Stimulated activated CD8-positive, alpha-beta memory T cell treated with anti-CD3 and anti-CD28 coated beads, Interleukin-2, amount 100 ng/mL, for 1 hour (primary cell): ENCODE data around the gene GAMT.

Experiments
- DNase-seq, 2 donors: peaks; one replicate each; pipeline ENCODE4 v3.0.0-alpha.2; 2020; ENCODE audit warnings: low read depth in 2 of 2

GAMT gene

GRCh38 chr19:1385816-1386215 is 15.5 kb downstream of the GAMT start:
- no peak for DNase-seq

GRCh38 chr19:1384478-1385110 is 16.7 kb downstream of the GAMT start:
- DNase-seq = no peak

- DNase-seq = no peak
Observed at GRCh38 chr19:1384085-1384462, 17.3 kb downstream of the GAMT start.

- peak; percentile 86 to 93 for DNase-seq
Observed at GRCh38 chr19:1383312-1384084, 17.8 kb downstream of the GAMT start, which contains the start of gene NDUFS7. NDUFS7 (plus strand) TSS chr19:1383907; CDS start chr19:1383927, 20 bp downstream.

- no peak for DNase-seq
Observed at GRCh38 chr19:1383017-1383311, 18.4 kb downstream of the GAMT start.

GRCh38 chr19:1382250-1382649 is 19.1 kb downstream of the GAMT start:
- no peak for DNase-seq

- no peak for DNase-seq
Observed at GRCh38 chr19:1379961-1380489, 21.3 kb downstream of the GAMT start.

- no peak for DNase-seq
Observed at GRCh38 chr19:1379126-1379905, 22.0 kb downstream of the GAMT start.

GRCh38 chr19:1377965-1378785 is 23.2 kb downstream of the GAMT start:
- DNase-seq = no peak

- DNase-seq = no peak
Observed at GRCh38 chr19:1377176-1377964, 24.0 kb downstream of the GAMT start.

GRCh38 chr19:1376415-1376805 is 24.9 kb downstream of the GAMT start:
- no peak for DNase-seq

- DNase-seq = no peak
Observed at GRCh38 chr19:1374250-1374577, 27.1 kb downstream of the GAMT start.

GRCh38 chr19:1373534-1374249 is 27.6 kb downstream of the GAMT start:
- no peak for DNase-seq

GRCh38 chr19:1373042-1373533 is 28.3 kb downstream of the GAMT start:
- DNase-seq = no peak

GRCh38 chr19:1370579-1371361 is 30.6 kb downstream of the GAMT start:
- no peak for DNase-seq

- no peak for DNase-seq
Observed at GRCh38 chr19:1369214-1369805, 32.0 kb downstream of the GAMT start.

GRCh38 chr19:1366899-1367870 is 34.2 kb downstream of the GAMT start:
- DNase-seq = no peak

- no peak for DNase-seq
Observed at GRCh38 chr19:1366296-1366695, 35.0 kb downstream of the GAMT start.
